HG03280 (cell line): ENCODE data around the gene CCDC192.
"Not testable (repeated sequence)": the region's sequence is repeated elsewhere in the genome, so short reads cannot be mapped to it uniquely, and the experiment has no call there.

Experiments
- ATAC-seq: cut with Tn5 transposase; IDR thresholded peaks from one replicate; pipeline ENCODE4 v1.9.1; 2021; ENCODE audit warnings: mild to moderate bottlenecking, moderate library complexity; ENCODE audit not compliant: unreplicated experiment

CCDC192 gene, protein sequence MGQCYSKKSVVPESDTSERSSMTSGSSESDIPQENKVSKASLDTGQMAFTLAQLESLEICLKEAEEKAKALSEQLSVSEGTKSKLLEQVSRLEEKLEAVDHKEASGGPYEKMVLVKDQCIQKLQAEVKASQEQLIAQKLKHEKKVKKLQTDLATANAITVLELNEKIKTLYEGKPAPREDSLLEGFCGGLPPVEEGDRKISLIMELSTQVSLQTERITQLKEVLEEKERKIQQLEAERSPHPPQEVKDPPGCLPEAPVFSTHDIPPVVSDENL

DNA sequence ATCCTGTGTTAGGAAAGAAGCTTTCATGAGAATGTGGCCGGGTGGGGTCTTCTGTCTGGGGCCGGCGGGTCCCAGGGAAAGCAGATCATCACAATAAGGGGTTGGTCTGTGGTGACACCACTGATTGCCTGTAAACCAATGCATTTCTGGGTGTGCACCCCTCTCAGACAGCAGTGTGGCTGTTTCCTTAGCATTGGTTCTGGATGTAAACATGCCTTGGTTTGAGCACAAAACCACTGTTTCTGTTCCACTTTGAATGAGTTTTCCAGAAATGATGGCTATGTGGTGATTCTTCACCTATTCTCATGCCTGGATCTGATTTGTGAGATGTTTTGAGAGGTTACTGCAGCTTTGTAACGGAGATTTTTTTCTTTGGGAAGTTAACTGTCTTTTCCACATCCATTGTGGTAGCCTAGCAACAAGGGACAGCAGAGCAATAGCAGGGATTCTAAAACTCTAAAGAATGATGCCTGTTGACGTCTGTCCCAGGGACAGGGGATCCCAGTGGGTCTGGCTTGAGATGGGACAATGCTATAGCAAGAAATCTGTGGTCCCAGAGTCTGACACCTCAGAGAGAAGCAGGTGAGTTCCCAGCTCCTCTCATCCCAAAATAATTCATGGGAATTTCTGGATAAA lies at the start of gene CCDC192:
Gene CCDC192 (plus strand): TSS at position 466 of the 636 bp plus-strand sequence. CDS start 55 bp downstream, at position 521.
- no peak for ATAC-seq

GRCh38 chr5:127656825-127657224 lies 46.4 kb upstream of the CCDC192 start:
- ATAC-seq: no peak

DNA sequence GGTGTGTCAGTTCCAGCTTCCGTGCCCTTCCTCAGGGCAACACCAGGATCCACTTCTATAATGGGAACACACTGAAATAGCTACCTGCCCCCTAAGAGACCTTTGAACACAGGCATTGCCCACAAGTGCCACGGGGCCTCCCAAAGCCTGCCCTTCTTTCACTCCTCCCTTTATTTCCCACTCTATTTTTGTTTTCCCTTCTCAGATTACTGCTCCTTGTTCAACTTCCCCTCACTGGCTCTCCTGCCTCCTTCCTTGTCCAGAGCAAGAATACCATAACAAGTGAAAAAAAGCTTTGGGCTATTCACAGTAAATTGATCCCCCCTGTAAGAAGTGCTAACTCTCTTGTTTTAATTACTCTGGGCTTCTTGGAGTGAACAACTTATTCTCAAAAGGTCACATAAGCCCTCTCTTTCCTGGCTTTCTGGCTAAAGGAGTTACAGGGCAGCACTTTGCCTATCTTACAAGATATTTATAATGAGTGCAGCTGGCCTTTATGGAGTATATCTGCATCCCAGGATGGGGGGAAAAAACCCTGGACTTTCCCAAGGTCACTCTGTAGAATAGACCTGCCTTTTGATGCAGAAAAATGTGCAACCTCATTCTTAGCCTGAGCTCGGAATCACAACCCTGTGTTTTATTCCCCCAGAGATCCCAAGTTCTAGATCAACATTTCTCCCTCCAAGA lies 43.0 kb upstream of the CCDC192 start:
- no peak for ATAC-seq

DNA sequence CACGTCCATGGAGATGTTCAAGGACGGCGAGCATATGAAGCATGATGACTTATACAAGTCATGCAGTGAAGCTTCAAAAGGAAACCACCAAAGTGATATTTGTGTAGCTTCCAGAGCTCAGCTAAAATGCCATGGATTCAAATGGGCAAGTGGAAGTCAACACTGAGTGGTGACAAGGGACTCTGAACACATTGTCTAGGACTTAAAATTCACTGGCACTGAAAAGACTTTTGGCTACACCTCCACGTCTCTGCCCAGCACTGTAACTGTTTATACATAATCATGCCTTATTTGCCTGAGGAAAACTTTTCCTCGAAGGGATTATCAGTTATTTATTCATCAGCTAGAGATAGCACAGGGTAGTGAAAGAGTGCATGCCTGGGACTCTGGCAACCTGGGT lies 39.1 kb upstream of the CCDC192 start:
- no peak for ATAC-seq

DNA sequence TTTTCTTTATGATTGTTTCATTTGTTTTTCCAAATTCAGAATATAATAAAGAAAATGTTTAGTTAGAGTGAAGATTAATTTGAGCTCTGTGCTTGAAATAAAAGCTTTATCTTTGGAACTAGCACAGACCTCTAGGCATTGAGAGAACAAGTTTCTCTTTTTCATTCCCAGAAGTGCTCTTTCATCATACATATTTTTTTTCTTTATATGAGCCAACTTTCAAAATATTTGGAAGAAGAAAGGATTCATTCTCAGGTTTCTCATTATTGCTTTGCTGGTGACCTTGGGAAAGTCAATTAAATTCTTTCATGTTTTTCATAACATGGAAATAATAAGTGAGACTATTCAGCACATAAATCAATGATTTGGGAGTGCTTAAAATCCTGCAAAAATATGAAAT lies 37.5 kb upstream of the CCDC192 start:
- no peak for ATAC-seq

- no peak for ATAC-seq
These were observed 37.0 kb upstream of the CCDC192 start for GRCh38 chr5:127666043-127666716.

- ATAC-seq: no peak
These were observed 35.3 kb upstream of the CCDC192 start for GRCh38 chr5:127667926-127668325.

GRCh38 chr5:127671218-127671617 lies 32.0 kb upstream of the CCDC192 start:
- no peak for ATAC-seq

- no peak for ATAC-seq
These were observed 29.9 kb upstream of the CCDC192 start for GRCh38 chr5:127673117-127673800.

DNA sequence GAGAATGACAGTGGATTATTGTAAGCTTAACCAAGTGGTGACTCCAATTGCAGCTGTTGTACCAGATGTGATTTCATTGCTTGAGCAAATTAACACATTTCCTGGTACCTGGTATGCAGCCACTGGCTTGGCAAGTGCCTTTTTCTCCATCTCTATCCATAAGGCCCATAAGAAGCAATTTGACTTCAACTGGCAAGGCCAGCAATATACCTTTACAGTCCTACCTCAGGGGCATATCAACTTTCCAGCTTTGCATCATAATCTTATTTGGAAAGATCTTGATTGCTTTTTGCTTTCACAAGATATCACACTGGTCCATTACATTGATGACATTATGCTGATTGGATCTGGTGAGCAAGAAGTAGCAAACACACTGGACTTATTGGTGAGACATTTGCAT lies 26.2 kb upstream of the CCDC192 start:
- not testable (repeated sequence) for ATAC-seq

DNA sequence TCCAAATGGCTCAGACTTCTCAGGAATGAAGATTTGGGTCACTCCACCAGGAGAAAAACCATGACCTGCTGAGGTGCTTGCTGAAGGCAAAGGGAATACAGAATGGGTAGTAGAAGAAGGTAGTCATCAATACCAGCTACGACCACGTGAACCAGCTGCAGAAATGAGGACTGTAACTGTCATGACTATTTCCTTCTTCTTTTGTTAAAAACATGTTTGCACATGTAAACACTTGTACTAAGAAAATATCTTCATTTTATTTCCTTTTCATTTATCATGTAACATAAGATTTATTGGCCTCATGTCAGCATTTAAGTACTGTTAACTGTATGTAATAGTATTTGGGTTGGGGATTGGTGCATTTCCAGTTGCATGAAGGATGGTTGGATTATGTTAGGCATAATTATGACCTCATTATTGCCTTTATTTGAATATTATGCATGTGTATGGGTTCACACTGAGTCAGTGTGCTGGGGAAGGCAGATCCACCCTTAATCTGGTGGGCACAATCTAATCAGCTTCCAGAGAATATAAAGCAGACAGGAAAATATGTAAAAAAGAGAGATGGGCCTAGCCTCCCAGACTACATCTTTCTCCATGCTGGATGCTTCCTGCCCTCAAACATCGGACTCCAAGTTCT lies 23.4 kb upstream of the CCDC192 start:
- not testable (repeated sequence) for ATAC-seq

DNA sequence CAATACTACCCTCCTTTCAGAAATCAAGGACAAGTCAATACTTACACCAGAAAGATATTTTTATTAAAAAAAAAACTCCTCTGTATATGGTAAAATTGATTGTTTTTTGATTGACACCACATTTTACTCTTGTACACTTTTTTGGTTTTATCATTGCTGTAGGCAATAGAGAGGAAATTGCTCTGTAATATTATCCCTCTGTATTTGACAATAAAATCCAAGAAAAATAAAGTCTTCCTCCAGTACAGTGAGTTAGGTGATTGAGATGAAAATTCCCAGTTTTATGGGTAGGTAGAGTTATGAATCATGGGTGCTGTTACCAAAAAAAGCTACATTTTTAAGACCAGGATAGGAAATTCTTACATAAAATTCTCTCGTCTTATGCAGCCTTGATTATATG lies 22.6 kb upstream of the CCDC192 start:
- no peak for ATAC-seq

DNA sequence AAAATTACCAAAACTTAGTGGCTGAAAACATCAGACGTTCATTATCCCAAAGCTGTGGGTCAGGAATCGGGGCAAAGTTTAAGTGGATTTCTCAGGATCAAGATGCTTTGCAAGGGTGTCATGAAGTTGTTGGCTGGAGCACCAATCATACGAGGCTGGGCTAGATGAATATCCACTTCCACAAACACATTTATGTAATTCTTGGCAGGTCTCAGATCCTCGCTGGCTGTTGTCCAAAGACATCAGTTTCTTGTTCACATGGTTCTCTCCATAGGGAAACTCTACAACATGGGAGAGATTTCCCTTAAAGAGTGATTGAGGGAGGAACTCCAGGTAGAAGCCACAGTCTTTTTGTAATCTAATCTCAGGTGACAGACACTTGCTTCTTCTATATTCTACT lies 20.2 kb upstream of the CCDC192 start:
- no peak for ATAC-seq

DNA sequence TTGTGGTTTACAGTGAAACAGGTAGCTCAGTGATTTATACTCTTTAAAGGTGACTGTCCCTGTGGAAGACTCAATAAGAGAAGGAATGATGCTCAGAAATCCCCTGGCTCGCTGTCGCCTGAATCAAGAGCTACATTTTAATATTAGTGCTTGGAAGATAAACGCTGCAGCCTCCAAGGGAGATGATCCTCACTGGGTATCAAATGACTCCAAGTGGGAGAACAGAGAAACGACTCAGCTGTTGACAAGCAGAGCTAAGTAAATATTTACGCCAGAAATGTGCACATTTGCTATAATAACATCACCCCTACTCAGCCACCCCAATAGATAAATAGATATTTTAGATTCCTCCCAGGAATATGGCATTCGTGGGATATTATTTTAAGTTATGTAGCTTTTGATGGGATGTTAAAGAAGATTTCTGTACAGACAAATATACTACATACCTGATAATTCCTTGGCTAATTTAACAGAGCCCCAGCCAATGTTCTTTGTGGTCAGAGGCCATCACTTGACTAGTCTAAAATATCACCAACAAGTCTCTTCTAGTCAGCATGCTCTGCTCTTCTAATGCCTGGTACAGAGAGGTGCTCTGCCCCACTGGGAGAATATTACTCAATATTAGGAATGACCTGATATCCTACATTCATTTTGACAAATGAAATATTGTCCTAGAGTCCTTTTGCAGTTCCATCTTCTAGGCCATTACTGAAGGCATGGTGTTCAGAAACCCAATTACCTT lies 18.3 kb upstream of the CCDC192 start:
- no peak for ATAC-seq

GRCh38 chr5:127685662-127686061 lies 17.5 kb upstream of the CCDC192 start:
- no peak for ATAC-seq

DNA sequence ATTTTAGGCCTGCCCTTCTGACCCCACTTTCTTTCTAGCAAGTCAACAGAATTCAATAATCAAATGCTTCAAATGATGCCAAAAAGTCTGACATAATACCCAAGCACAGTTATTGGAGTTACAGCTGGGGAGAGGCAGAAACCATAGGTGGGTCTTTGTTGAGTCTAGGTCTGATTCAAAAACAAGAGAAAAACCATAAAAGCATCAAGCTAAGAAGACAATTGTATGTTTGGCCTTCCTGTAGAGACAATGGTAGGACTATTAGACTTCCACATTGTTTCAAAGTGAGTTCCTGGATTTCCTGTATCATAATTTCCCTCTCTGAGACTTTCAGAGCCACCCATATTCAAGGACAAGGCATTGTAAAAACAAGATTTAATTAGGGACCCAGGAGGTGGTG lies 16.8 kb upstream of the CCDC192 start:
- ATAC-seq: no peak

DNA sequence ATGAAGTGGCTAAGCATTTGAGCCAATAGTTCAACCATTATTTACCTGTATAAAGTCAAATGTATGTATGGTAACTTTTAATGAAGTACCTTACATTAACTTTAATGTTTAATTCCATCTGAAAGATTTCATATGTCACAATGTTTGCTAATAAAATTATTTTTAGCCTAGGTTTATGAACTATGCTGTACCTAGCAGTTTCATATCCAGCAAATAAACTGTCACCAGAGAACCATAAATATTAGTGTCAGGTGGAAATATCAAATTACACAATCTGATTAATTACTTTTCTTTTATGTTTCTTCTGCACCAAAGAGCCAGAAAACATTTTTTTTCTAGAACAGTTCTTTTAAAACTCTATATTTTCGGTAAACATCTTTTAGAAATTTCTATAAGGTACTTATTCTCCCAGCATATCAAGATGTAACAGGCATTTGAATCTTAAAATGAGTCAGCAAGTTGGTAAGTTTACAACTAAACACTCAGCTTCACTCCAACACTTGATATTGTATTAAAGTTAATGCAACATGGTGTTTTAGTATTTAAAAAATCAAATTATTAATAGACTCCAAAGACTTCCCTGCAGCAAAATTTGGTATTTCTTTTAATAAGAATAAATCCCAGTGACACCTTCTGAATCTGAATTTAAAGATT lies 8.5 kb upstream of the CCDC192 start:
- ATAC-seq: no peak

DNA sequence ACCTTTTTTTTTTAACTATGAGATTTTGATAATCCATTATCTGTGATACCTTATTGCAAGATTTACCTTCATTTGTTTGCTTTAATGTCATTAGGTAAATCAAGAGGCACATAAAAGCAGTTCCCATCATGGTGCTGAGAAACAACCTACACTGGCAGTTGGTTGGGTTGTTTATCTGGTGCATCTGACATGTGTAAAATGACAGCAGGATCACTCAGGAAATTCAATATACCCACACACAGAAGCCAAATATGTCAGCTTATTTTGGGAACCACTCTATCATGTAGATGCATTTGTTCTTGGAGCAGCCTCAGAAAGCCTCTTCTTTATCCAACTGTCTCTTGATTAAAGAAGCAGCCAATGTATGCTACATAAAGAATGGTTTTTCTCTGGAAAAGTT lies 7.8 kb upstream of the CCDC192 start:
- no peak for ATAC-seq

- ATAC-seq: no peak
These were observed 6.5 kb upstream of the CCDC192 start for GRCh38 chr5:127696683-127697082.
